ENCODE data around the gene OR10V1. TPM values are rescaled to one million over a fixed set of nuclear protein-coding genes. Genes with fewer than 3 reads are reported as not detected.
"Not testable (repeated sequence)": the region's sequence is repeated elsewhere in the genome, so short reads cannot be mapped to it uniquely, and the experiment has no call there.

The OR10V1 gene
- total and polyA plus RNA-seq, 2 donors (not counting 1 experiment from before 2014, with no cell fraction given): not detected

- H3K4me3 Mint-ChIP-seq: no peak overlapping the region
- H3K27me3 Mint-ChIP-seq: peaks cover 33% of the 10 kb centered on the region
- Histone ChIP-seq H3K4me2 (replicated peaks; ENCODE audit: low read depth, low read length, poor library complexity, severe bottlenecking) (no peak overlapping the region), H3K36me3 (replicated peaks in 1 of 2; ENCODE audit: control extremely low read depth in 1 of 2, control insufficient read depth in 1 of 2, extremely low read depth in 1 of 2, insufficient read depth in 2 of 2, low read length in 1 of 2) (no peaks in the 10 kb centered on the region), H3K9me3 (ENCODE audit: control extremely low read depth in 1 of 3, control insufficient read depth in 2 of 3, insufficient read depth in 1 of 3, low read length in 2 of 3) (no peaks in the 10 kb centered on the region), H3K79me2 (ENCODE audit: control insufficient read depth, insufficient read depth, low read length) (no peaks in the 10 kb centered on the region), H3K27ac (ENCODE audit: low read length in 2 of 2) (no peak overlapping the region), H3K4me1 (ENCODE audit: control insufficient read depth in 2 of 2, insufficient read depth in 2 of 2, low read length in 2 of 2) (no peaks in the 10 kb centered on the region), H2AFZ (ENCODE audit: insufficient read depth, low read depth, low read length, poor library complexity, severe bottlenecking) (no peak overlapping the region), H4K20me1 (ENCODE audit: control insufficient read depth, insufficient read depth, low read length, poor library complexity, severe bottlenecking) (no peaks in the 10 kb centered on the region), H3K9ac (ENCODE audit: low read length) (no peak overlapping the region), H3K4me3 (ENCODE audit: control extremely low read depth in 1 of 5, extremely low read depth in 1 of 5, insufficient read depth in 1 of 5, low read depth in 2 of 5, low read length in 4 of 5) (no peak overlapping the region), H3K27me3 (replicated peaks in 1 of 4; ENCODE audit: control extremely low read depth in 1 of 4, control insufficient read depth in 3 of 4, insufficient read depth in 4 of 4, low read length in 3 of 4) (peaks cover 0 to 8% (median 2%) of the 10 kb centered on the region in 4 experiments)
- ChIA-PET POLR2A (no interaction called here), CTCF (no interaction called here)
- DNase-seq: no peak
- no peak for ATAC-seq (ENCODE audit: low read depth)
- no peak for TF ChIP-seq CTCF (IDR thresholded peaks at IDR 0.05)
- TF ChIP-seq EZH2 (IDR thresholded peaks at IDR 0.05; ENCODE audit: borderline replicate concordance, insufficient read depth, low read depth, low read length, poor library complexity, severe bottlenecking): no peak
- intact Hi-C loops (cut with micrococcal nuclease): no loop called here
- 100% methylated on average over 4 of the region's 6 CpGs for WGBS (ENCODE audit: insufficient coverage)
- H3K4me1 Mint-ChIP-seq: no peaks in the 10 kb centered on the region
- no peak overlapping the region for H3K27ac Mint-ChIP-seq
- no peaks in the 10 kb centered on the region for H3K9me3 Mint-ChIP-seq (ENCODE audit: insufficient read depth)
These were observed 8.4 kb downstream of the OR10V1 start for GRCh38 chr11:59705294-59705693.

- CTCF ChIA-PET; H3K36me3 ChIP-seq (replicated peaks in 1 of 2; ENCODE audit: control extremely low read depth in 1 of 2, control insufficient read depth in 1 of 2, extremely low read depth in 1 of 2, insufficient read depth in 2 of 2, low read length in 1 of 2); H3K4me1 ChIP-seq (ENCODE audit: control insufficient read depth in 2 of 2, insufficient read depth in 2 of 2, low read length in 2 of 2); POLR2A ChIA-PET; H3K4me1 Mint-ChIP-seq; DNase-seq; ATAC-seq (ENCODE audit: low read depth); H3K27me3 ChIP-seq (replicated peaks in 1 of 4; ENCODE audit: control extremely low read depth in 1 of 4, control insufficient read depth in 3 of 4, insufficient read depth in 4 of 4, low read length in 3 of 4); H3K4me3 ChIP-seq (ENCODE audit: control extremely low read depth in 1 of 5, extremely low read depth in 1 of 5, insufficient read depth in 1 of 5, low read depth in 2 of 5, low read length in 4 of 5); H3K9me3 Mint-ChIP-seq (ENCODE audit: insufficient read depth); H3K27ac ChIP-seq (ENCODE audit: low read length in 2 of 2); H3K9me3 ChIP-seq (ENCODE audit: control extremely low read depth in 1 of 3, control insufficient read depth in 2 of 3, insufficient read depth in 1 of 3, low read length in 2 of 3); H3K9ac ChIP-seq (ENCODE audit: low read length); H3K79me2 ChIP-seq (ENCODE audit: control insufficient read depth, insufficient read depth, low read length); H2AFZ ChIP-seq (ENCODE audit: insufficient read depth, low read depth, low read length, poor library complexity, severe bottlenecking); intact Hi-C loops (cut with micrococcal nuclease); H3K27ac Mint-ChIP-seq; H4K20me1 ChIP-seq (ENCODE audit: control insufficient read depth, insufficient read depth, low read length, poor library complexity, severe bottlenecking); H3K4me3 Mint-ChIP-seq; H3K4me2 ChIP-seq (replicated peaks; ENCODE audit: low read depth, low read length, poor library complexity, severe bottlenecking): not testable (repeated sequence)
- peaks cover 31% of the 10 kb centered on the region for H3K27me3 Mint-ChIP-seq
- WGBS (ENCODE audit: insufficient coverage): no CpG with 5 or more reads among the region's 1 CpG
These were observed 10.1 kb downstream of the OR10V1 start for GRCh38 chr11:59703515-59703914.

- H3K4me3 ChIP-seq (ENCODE audit: control extremely low read depth in 1 of 5, extremely low read depth in 1 of 5, insufficient read depth in 1 of 5, low read depth in 2 of 5, low read length in 4 of 5); H4K20me1 ChIP-seq (ENCODE audit: control insufficient read depth, insufficient read depth, low read length, poor library complexity, severe bottlenecking); H3K27ac ChIP-seq (ENCODE audit: low read length in 2 of 2); CTCF ChIA-PET; H3K4me1 Mint-ChIP-seq; H3K27me3 ChIP-seq (replicated peaks in 1 of 4; ENCODE audit: control extremely low read depth in 1 of 4, control insufficient read depth in 3 of 4, insufficient read depth in 4 of 4, low read length in 3 of 4); H3K4me3 Mint-ChIP-seq; H3K36me3 ChIP-seq (replicated peaks in 1 of 2; ENCODE audit: control extremely low read depth in 1 of 2, control insufficient read depth in 1 of 2, extremely low read depth in 1 of 2, insufficient read depth in 2 of 2, low read length in 1 of 2); H3K79me2 ChIP-seq (ENCODE audit: control insufficient read depth, insufficient read depth, low read length); POLR2A ChIA-PET; H2AFZ ChIP-seq (ENCODE audit: insufficient read depth, low read depth, low read length, poor library complexity, severe bottlenecking); H3K9me3 ChIP-seq (ENCODE audit: control extremely low read depth in 1 of 3, control insufficient read depth in 2 of 3, insufficient read depth in 1 of 3, low read length in 2 of 3); H3K9me3 Mint-ChIP-seq (ENCODE audit: insufficient read depth); ATAC-seq (ENCODE audit: low read depth); H3K4me2 ChIP-seq (replicated peaks; ENCODE audit: low read depth, low read length, poor library complexity, severe bottlenecking); intact Hi-C loops (cut with micrococcal nuclease); H3K9ac ChIP-seq (ENCODE audit: low read length); DNase-seq; H3K27ac Mint-ChIP-seq; H3K4me1 ChIP-seq (ENCODE audit: control insufficient read depth in 2 of 2, insufficient read depth in 2 of 2, low read length in 2 of 2): not testable (repeated sequence)
- WGBS (ENCODE audit: insufficient coverage): no CpG with 5 or more reads among the region's 5 CpGs
- peaks cover 20% of the 10 kb centered on the region for H3K27me3 Mint-ChIP-seq
These were observed 13.5 kb downstream of the OR10V1 start for GRCh38 chr11:59700157-59700556.
